AG04450 (cell line): Measurements from ENCODE around the gene EXOC5. TPM values are rescaled to one million over a fixed set of nuclear protein-coding genes. Genes with fewer than 3 reads are reported as not detected.
"Not testable (repeated sequence)": the region's sequence is repeated elsewhere in the genome, so short reads cannot be mapped to it uniquely, and the experiment has no call there.

Experiments used
- CTCF ChIA-PET: fragments of 300-600, 350-600 bp; formaldehyde crosslinking; extraction: SDS; loops from one replicate; lab custom pipeline; 2022; ENCODE audit warnings: antibody characterized with exemption, inconsistent platforms; lab: Charles Lee
- POLR2A ChIA-PET: fragments of 350-600 bp; formaldehyde crosslinking; extraction: SDS; loops from one replicate; lab custom pipeline; 2021; ENCODE audit warnings: antibody characterized with exemption, inconsistent platforms; lab: Yijun Ruan, JAX
- DNase-seq: peaks from one replicate; pipeline ENCODE4 v3.0.0-alpha.2; 2011; ENCODE audit warnings: low read depth, low spot score
- H3K27ac ChIP-seq: one replicate; pipeline ENCODE4 v1.5.1; 2012; ENCODE audit warnings: low read depth, low read length, control low read depth
- H3K27me3 ChIP-seq: one replicate; pipeline ENCODE4 v1.6.0; 2012; ENCODE audit warnings: low read length; ENCODE audit not compliant: control insufficient read depth, insufficient read depth
- H3K4me3 ChIP-seq: 2 replicates; pipeline ENCODE4 v1.5.1; 2011; ENCODE audit warnings: mild to moderate bottlenecking, low read depth, low read length, control low read depth
- H3K9me3 ChIP-seq: 2 replicates; pipeline ENCODE4 v1.5.1; 2012; ENCODE audit warnings: low read length; ENCODE audit not compliant: control insufficient read depth, insufficient read depth
- CTCF ChIP-seq: IDR thresholded peaks from 2 replicates; pipeline ENCODE4 v1.5.1; 2011; ENCODE audit warnings: low read depth, low read length, control low read depth, inconsistent platforms
- polyA plus RNA-seq: library from polyadenylated mRNA; depleted of rRNA; stranded (reverse); fragments of >200 nt; gene quantifications from 2 replicates; pipeline ENCODE4 v1.2.3, GENCODE V29; 2011

EXOC5 gene
- polyA plus RNA-seq, 1 experiment, result 71.6 TPM

GRCh38 chr14:57221931-57222330 is 46.8 kb downstream of the EXOC5 start:
- Histone ChIP-seq H3K27me3 (no peaks in the 10 kb centered on the region), H3K9me3 (no peaks in the 10 kb centered on the region), H3K27ac (no peak overlapping the region), H3K4me3 (no peak overlapping the region)
- CTCF ChIA-PET, result no interaction called here
- TF ChIP-seq CTCF, result no peak
- DNase-seq, result no peak
- POLR2A ChIA-PET, result no interaction called here

GRCh38 chr14:57212919-57213318 is 55.8 kb downstream of the EXOC5 start:
- H3K9me3 ChIP-seq, result no peaks in the 10 kb centered on the region
- no peak for DNase-seq
- no peak overlapping the region for H3K27ac ChIP-seq
- H3K4me3 ChIP-seq, result no peak overlapping the region
- CTCF ChIA-PET, result interaction anchor here (0.7 kb wide), 1 partner anchor 86 kb away, joined by 3 read pairs; no protein-coding TSS in a partner anchor
- H3K27me3 ChIP-seq, result no peaks in the 10 kb centered on the region
- POLR2A ChIA-PET, result no interaction called here
- no peak for TF ChIP-seq CTCF

- Histone ChIP-seq H3K27me3 (no peaks in the 10 kb centered on the region), H3K4me3 (no peak overlapping the region), H3K27ac (no peak overlapping the region), H3K9me3 (no peaks in the 10 kb centered on the region)
- ChIA-PET POLR2A (no interaction called here), CTCF (no interaction called here)
- no peak for TF ChIP-seq CTCF
- DNase-seq, result peak; percentile 29
Observed at GRCh38 chr14:57209561-57209960, 59.1 kb downstream of the EXOC5 start.

GRCh38 chr14:57205938-57206337 is 62.8 kb downstream of the EXOC5 start:
- no peak for TF ChIP-seq CTCF
- ChIA-PET POLR2A (no interaction called here), CTCF (interaction anchor here (0.6 kb wide), 1 partner anchor 13 kb away, joined by 3 read pairs; no protein-coding TSS in a partner anchor)
- H3K27me3 ChIP-seq, result no peaks in the 10 kb centered on the region
- no peaks in the 10 kb centered on the region for H3K9me3 ChIP-seq
- H3K4me3 ChIP-seq, result no peak overlapping the region
- H3K27ac ChIP-seq, result no peak overlapping the region
- DNase-seq, result no peak

- H3K9me3 ChIP-seq, POLR2A ChIA-PET, CTCF ChIA-PET, H3K4me3 ChIP-seq, H3K27ac ChIP-seq, H3K27me3 ChIP-seq, DNase-seq: not testable (repeated sequence)
- peak; percentile 27 for TF ChIP-seq CTCF
Observed at GRCh38 chr14:57202672-57203071, 66.0 kb downstream of the EXOC5 start.
